ENCODE results near the gene RARS2.
"Not testable (repeated sequence)": the region's sequence is repeated elsewhere in the genome, so short reads cannot be mapped to it uniquely, and the experiment has no call there.

Gene RARS2

DNA sequence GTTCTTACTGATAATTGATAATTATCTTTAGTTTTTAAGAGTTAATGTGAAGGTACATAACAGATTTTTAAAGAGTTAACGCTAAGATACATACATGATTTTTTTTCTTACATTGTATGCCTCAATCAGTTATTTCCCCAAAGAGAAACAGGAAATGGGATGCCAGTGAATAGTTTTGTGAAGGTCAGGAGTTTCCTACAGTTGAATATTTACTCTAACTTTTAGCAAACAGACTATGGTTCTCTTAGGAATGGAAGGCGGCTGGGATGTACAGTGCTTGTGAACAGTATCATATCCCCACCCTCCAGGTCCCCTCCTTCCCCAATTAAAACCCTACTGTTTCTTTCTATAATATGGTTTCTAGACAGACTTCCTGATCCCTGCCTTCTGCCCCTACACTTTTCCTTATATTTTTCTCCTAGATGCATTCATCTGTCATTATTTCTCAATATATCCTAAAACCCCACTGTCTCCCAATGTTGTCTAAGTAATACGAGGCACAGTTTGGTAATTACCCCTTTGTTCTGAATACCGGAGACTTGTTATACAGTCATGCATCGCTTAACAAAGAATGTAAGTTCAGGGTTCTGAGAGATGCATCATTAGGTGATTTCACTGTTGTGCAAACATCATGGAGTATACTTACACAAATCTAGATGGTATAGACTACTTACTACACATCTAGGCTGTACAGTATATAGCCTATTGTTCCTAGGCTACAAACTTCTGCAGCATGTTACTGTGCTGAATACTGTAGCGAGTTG, 87.8 kb downstream of the RARS2 start:
- no peak for DNase-seq (ENCODE audit: low read depth in 2 of 2)

DNA sequence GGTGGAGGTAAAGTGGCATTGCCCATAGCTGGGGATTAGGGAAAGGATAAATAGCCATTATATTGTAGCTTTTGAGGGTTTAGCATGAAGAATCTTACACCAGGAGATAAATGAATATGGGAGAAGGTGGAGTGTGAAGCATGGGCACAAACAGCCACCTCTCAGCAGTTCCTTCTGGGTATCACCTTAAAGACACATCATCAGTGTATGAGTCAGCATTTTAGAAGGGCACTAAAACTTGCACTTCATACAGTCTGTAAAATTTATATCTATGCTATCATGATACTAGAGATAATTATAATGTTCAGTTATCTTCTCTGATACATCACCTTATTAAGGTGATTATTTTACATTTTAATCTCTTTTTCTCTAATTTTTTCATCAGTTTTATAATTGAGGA, 91.7 kb downstream of the RARS2 start:
- DNase-seq (ENCODE audit: low read depth in 2 of 2): no peak

- no peak for DNase-seq (ENCODE audit: low read depth in 2 of 2)
Measured at GRCh38 chr6:87494761-87495422, 94.9 kb downstream of the RARS2 start.

DNA sequence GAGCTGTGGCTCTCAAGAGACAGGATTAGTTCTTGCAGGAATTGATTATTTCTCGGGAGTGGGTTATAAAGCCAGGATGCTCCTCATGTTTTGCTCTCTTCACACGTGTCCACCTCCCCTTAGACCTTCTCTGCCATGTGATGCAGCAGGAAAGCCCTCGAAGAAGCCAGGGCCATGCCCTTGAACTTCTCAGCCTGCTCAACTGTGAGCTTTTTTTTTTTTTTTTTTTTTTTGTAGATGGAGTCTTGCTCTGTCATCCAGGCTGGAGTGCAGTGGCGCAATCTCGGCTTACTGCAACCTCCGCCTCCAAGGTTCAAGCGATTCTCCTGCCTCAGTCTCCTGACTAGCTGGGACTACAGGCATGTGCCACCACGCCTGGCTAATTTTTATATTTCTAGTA, 100.5 kb downstream of the RARS2 start:
- not testable (repeated sequence) for DNase-seq (ENCODE audit: low read depth in 2 of 2)

GRCh38 chr6:87487555-87487954, 102.2 kb downstream of the RARS2 start:
- no peak for DNase-seq (ENCODE audit: low read depth in 2 of 2)

GRCh38 chr6:87484491-87484890, 105.3 kb downstream of the RARS2 start:
- no peak for DNase-seq (ENCODE audit: low read depth in 2 of 2)

- DNase-seq (ENCODE audit: low read depth in 2 of 2): no peak
Measured at GRCh38 chr6:87483929-87484328, 105.9 kb downstream of the RARS2 start.

DNA sequence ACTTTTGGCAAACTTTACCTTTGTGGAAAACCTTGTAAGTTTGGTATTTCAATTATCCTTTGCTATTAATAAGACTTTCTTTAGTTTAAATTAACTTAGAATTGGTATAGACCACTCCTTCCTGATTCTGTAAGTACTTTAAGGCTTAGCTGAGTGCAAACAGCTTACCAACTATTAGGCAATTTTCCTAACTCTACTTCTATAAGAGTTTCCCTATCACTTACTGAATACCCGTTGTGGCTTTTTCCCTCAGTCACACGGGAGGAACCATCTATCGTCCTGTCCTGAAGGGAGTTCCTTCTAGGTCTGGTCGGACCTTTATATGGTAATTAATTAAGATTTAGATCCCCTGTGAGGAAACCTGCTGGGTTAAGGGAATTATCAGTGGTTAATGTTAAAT, 107.4 kb downstream of the RARS2 start:
- DNase-seq (ENCODE audit: low read depth in 2 of 2): no peak

GRCh38 chr6:87481931-87482330, 107.9 kb downstream of the RARS2 start:
- no peak for DNase-seq (ENCODE audit: low read depth in 2 of 2)

GRCh38 chr6:87473419-87473903, 116.3 kb downstream of the RARS2 start:
- DNase-seq (ENCODE audit: low read depth in 2 of 2): peak in 1 of 2 experiments; percentile 3

GRCh38 chr6:87472525-87473418, 117.0 kb downstream of the RARS2 start, which contains the start of gene SLC35A1:
Gene SLC35A1, plus strand, starts transcription at chr6:87472974. Its CDS starts 30 bp downstream, at chr6:87473004.
- DNase-seq (ENCODE audit: low read depth in 2 of 2): peak; percentile 47

GRCh38 chr6:87465051-87465450, 124.7 kb downstream of the RARS2 start:
- DNase-seq (ENCODE audit: low read depth in 2 of 2): no peak

All from fibroblast of skin of left biceps (primary cell).